Keratinocyte (primary cell): ENCODE data around the gene ARIH1. TPM values are rescaled to one million over a fixed set of nuclear protein-coding genes. Genes with fewer than 3 reads are reported as not detected.

Experiments
- DNase-seq: peaks from one replicate; pipeline ENCODE4 v3.0.0-alpha.2; 2011; ENCODE audit warnings: low read depth, missing footprints, low spot score
- FAIRE-seq: peaks from 2 replicates; lab custom pipeline; 2011; peaks lifted over from hg19 to GRCh38; lab: Jason Lieb, UNC
- H2AFZ ChIP-seq: 2 replicates; pipeline ENCODE4 v1.6.0; 2012; ENCODE audit warnings: low read length, control low read depth, inconsistent platforms; ENCODE audit not compliant: control insufficient read depth
- H3K27ac ChIP-seq: 2 replicates; pipeline ENCODE4 v1.5.1; 2011; ENCODE audit warnings: low read length; ENCODE audit not compliant: control insufficient read depth, insufficient read depth
- H3K27me3 ChIP-seq: 3 replicates; pipeline ENCODE4 v1.6.0; 2011; ENCODE audit warnings: low read length; ENCODE audit not compliant: control insufficient read depth, insufficient read depth; ENCODE audit errors: extremely low read depth
- H3K36me3 ChIP-seq, 2 experiments: 2 replicates in 1 of 2; 3 replicates in 1 of 2; pipeline ENCODE4 v1.5.1; 2011; ENCODE audit warnings: low read length in 2 of 2, mild to moderate bottlenecking in 1 of 2; ENCODE audit not compliant: control insufficient read depth in 2 of 2, insufficient read depth in 2 of 2; ENCODE audit errors: extremely low read depth in 1 of 2
- H3K4me1 ChIP-seq: 3 replicates; pipeline ENCODE4 v1.5.1; 2011; ENCODE audit warnings: low read length; ENCODE audit not compliant: control insufficient read depth, insufficient read depth; ENCODE audit errors: extremely low read depth
- H3K4me2 ChIP-seq: 3 replicates; pipeline ENCODE4 v1.6.0; 2011; ENCODE audit warnings: low read depth, low read length; ENCODE audit not compliant: control insufficient read depth, insufficient read depth; ENCODE audit errors: extremely low read depth
- H3K4me3 ChIP-seq, 3 experiments: fragments of 200-600 bp in 1 of 3; sonication (generic) in 1 of 3; 2 replicates in 2 of 3; 3 replicates in 1 of 3; pipeline ENCODE4 v1.5.1; 2011 to 2016; ENCODE audit warnings: low read length in 3 of 3, mild to moderate bottlenecking in 3 of 3, control low read depth in 2 of 3, inconsistent platforms in 1 of 3, low read depth in 1 of 3, mixed read lengths in 1 of 3, mixed run types in 1 of 3, moderate library complexity in 1 of 3; ENCODE audit not compliant: control insufficient read depth in 2 of 3, insufficient read depth in 2 of 3; ENCODE audit errors: extremely low read depth in 1 of 3
- H3K79me2 ChIP-seq: 2 replicates; pipeline ENCODE4 v1.6.0; 2012; ENCODE audit warnings: low read length; ENCODE audit not compliant: control insufficient read depth, insufficient read depth
- H3K9ac ChIP-seq: 3 replicates; pipeline ENCODE4 v1.6.0; 2011; ENCODE audit warnings: low read length; ENCODE audit not compliant: control insufficient read depth, insufficient read depth; ENCODE audit errors: extremely low read depth
- H3K9me1 ChIP-seq: 3 replicates; pipeline ENCODE4 v1.6.0; 2011; ENCODE audit warnings: low read length; ENCODE audit not compliant: control insufficient read depth, insufficient read depth; ENCODE audit errors: extremely low read depth
- H3K9me3 ChIP-seq: 2 replicates; pipeline ENCODE4 v1.5.1; 2012; ENCODE audit warnings: low read depth, low read length; ENCODE audit not compliant: control insufficient read depth
- H4K20me1 ChIP-seq: 3 replicates; pipeline ENCODE4 v1.6.0; 2011; ENCODE audit warnings: low read length; ENCODE audit not compliant: control insufficient read depth, insufficient read depth; ENCODE audit errors: extremely low read depth
- EZH2 ChIP-seq: IDR thresholded peaks from one replicate; pipeline ENCODE4 v1.6.1; 2012; ENCODE audit warnings: inconsistent platforms, mild to moderate bottlenecking, low read length, moderate library complexity
- dilution Hi-C: fragments of 300-500 bp; cut with MboI; formaldehyde crosslinking; loops from one replicate; pipeline ENCODE4 v1.7.0; 2020; ENCODE audit warnings: low sequenced_read_pairs; ENCODE audit not compliant: extremely low pct_ligation_motif_present
- polyA plus RNA-seq, 5 experiments: library from polyadenylated mRNA; depleted of rRNA in 3 of 5; stranded (reverse) in 3 of 5; stranded (forward) in 1 of 5; unstranded in 1 of 5; fragments of >200 nt; gene quantifications; 1 replicate in 1 of 5; 2 replicates in 3 of 5; 3 replicates in 1 of 5; pipeline versions ENCODE4 v1.2.1 to v1.2.3, GENCODE V29; 2011 to 2012; ENCODE audit warnings: missing spikeins in 2 of 5, low read depth in 1 of 5, low replicate concordance in 1 of 5
- TF ChIP-seq, protein P1 (sequence below), 3 experiments: IDR thresholded peaks in 1 of 3; conservative IDR thresholded peaks in 1 of 3; optimal IDR thresholded peaks in 1 of 3; 2 replicates in 2 of 3; 3 replicates in 1 of 3; pipeline versions ENCODE3 to v1.5.1; 2011; ENCODE audit warnings: low read length in 3 of 3, mild to moderate bottlenecking in 3 of 3, moderate library complexity in 2 of 3, control low read depth in 1 of 3, inconsistent platforms in 1 of 3; ENCODE audit not compliant: insufficient read depth in 2 of 3; ENCODE audit errors: extremely low read depth in 1 of 3

The ARIH1 gene
- polyA plus RNA-seq, 1 donor (not counting 4 experiments of a cell fraction or from before 2014, with no cell fraction given): 70.6 TPM

DNA sequence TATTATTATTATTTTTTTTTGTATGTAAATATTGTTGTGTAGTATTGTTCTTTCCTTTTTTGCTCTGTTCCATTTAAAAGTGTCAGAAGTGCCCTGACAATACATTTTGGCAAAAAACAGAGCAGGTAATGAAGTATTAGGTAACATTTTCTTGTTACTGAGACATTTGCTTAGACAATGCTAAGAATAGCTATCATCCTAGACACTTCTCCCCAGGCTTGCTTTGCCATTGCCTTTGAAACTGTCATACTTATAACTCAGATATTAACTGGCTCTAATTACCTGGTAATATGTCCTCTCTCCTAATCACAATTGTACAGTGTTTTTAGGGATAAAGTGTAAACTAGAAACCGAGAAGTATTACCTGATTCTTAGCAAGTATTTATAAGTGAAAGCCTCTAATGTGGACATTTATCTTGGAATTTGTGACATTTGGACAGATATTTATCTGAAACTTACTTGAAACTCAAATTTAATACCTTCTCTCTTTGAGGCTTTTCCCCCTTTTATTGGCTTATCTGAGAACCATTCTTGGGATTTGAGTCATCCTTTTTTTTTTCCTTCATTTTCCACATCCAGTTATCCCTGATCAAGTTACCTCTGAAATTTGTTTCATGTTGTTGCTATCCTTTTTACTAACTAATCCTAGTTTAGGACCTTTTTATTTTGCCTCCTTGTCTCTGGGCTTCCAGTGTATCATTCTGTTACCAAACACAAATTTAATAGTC lies 13.1 kb downstream of the ARIH1 start:
- TF ChIP-seq, protein P1, sequence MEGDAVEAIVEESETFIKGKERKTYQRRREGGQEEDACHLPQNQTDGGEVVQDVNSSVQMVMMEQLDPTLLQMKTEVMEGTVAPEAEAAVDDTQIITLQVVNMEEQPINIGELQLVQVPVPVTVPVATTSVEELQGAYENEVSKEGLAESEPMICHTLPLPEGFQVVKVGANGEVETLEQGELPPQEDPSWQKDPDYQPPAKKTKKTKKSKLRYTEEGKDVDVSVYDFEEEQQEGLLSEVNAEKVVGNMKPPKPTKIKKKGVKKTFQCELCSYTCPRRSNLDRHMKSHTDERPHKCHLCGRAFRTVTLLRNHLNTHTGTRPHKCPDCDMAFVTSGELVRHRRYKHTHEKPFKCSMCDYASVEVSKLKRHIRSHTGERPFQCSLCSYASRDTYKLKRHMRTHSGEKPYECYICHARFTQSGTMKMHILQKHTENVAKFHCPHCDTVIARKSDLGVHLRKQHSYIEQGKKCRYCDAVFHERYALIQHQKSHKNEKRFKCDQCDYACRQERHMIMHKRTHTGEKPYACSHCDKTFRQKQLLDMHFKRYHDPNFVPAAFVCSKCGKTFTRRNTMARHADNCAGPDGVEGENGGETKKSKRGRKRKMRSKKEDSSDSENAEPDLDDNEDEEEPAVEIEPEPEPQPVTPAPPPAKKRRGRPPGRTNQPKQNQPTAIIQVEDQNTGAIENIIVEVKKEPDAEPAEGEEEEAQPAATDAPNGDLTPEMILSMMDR (optimal IDR thresholded peaks at IDR 0.05 in 1 of 3, IDR thresholded peaks at IDR 0.05 in 1 of 3, conservative IDR thresholded peaks at IDR 0.05 in 1 of 3; ENCODE audit: extremely low read depth in 1 of 3, insufficient read depth in 2 of 3, low read length in 3 of 3): no peak
- TF ChIP-seq EZH2: no peak
- dilution Hi-C loops: no loop called here
- Histone ChIP-seq H3K79me2 (peaks cover 96% of the 10 kb centered on the region), H2AFZ (no peak overlapping the region), H3K9ac (no peak overlapping the region), H3K4me1 (peaks cover 21% of the 10 kb centered on the region), H4K20me1 (peaks cover 22% of the 10 kb centered on the region), H3K36me3 (peaks cover 1 to 16% of the 10 kb centered on the region in 2 experiments), H3K27me3 (no peaks in the 10 kb centered on the region), H3K9me3 (no peaks in the 10 kb centered on the region), H3K4me3 (no peak overlapping the region), H3K4me2 (no peak overlapping the region), H3K9me1 (no peaks in the 10 kb centered on the region), H3K27ac (no peak overlapping the region)
- DNase-seq (no peak), FAIRE-seq (no peak)

DNA sequence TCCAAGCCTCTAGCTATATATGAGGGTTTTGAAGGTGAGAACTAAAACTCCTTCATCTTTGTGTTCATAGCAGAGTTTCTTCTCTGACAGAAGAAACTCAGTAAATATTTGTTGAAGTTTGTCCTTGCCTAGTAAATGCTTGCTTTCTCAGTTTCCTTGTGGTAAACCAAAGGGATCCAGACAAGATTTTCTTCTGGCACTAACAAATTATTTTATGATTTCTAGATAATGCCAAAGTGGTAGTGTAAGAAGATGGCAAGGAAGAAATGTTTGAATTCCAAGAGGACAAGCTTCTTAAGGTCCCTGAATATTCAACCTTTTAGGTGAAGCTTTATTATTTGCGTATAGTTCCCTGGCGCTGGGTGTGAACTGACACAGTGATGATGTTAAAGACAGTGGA lies 14.4 kb downstream of the ARIH1 start:
- no peak for DNase-seq
- peaks cover 0 to 14% of the 10 kb centered on the region in 2 experiments for H3K36me3 ChIP-seq
- H3K9me1 ChIP-seq: no peaks in the 10 kb centered on the region
- H3K4me2 ChIP-seq: no peak overlapping the region
- H3K79me2 ChIP-seq: peaks cover 96% of the 10 kb centered on the region
- no peak overlapping the region for H3K27ac ChIP-seq
- TF ChIP-seq, protein P1 (optimal IDR thresholded peaks at IDR 0.05 in 1 of 3, IDR thresholded peaks at IDR 0.05 in 1 of 3, conservative IDR thresholded peaks at IDR 0.05 in 1 of 3; ENCODE audit: extremely low read depth in 1 of 3, insufficient read depth in 2 of 3, low read length in 3 of 3): no peak
- TF ChIP-seq EZH2: no peak
- dilution Hi-C loops: no loop called here
- no peaks in the 10 kb centered on the region for H3K27me3 ChIP-seq
- no peak overlapping the region for H2AFZ ChIP-seq
- no peaks in the 10 kb centered on the region for H3K9me3 ChIP-seq
- H3K4me3 ChIP-seq: no peak overlapping the region
- FAIRE-seq: no peak
- H4K20me1 ChIP-seq: peaks cover 23% of the 10 kb centered on the region
- peaks cover 31% of the 10 kb centered on the region for H3K4me1 ChIP-seq
- H3K9ac ChIP-seq: no peak overlapping the region
